GM21447 (cell line): Measurements from ENCODE around the gene TNFAIP3.
"Not testable (repeated sequence)": the region's sequence is repeated elsewhere in the genome, so short reads cannot be mapped to it uniquely, and the experiment has no call there.

Source experiments
- ATAC-seq: cut with Tn5 transposase; IDR thresholded peaks from one replicate; pipeline ENCODE4 v1.9.1; 2021; ENCODE audit not compliant: unreplicated experiment

The TNFAIP3 gene

GRCh38 chr6:137866914-137867684 is at the start of gene TNFAIP3:
TSS of gene TNFAIP3 (plus strand) at chr6:137867259. CDS start at chr6:137871228, 3,969 bp downstream.
- ATAC-seq: peak; percentile 54

GRCh38 chr6:137818440-137818839 is 48.6 kb upstream of the TNFAIP3 start:
- no peak for ATAC-seq

- peak; percentile 54 for ATAC-seq
These were observed 47.3 kb upstream of the TNFAIP3 start for GRCh38 chr6:137819740-137820139.

GRCh38 chr6:137820425-137820824 is 46.6 kb upstream of the TNFAIP3 start:
- ATAC-seq: no peak

- no peak for ATAC-seq
These were observed 46.1 kb upstream of the TNFAIP3 start for GRCh38 chr6:137820952-137821351.

- no peak for ATAC-seq
These were observed 45.6 kb upstream of the TNFAIP3 start for GRCh38 chr6:137821491-137821890.

GRCh38 chr6:137823826-137824555 is 43.1 kb upstream of the TNFAIP3 start:
- ATAC-seq: no peak

- ATAC-seq: no peak
These were observed 42.5 kb upstream of the TNFAIP3 start for GRCh38 chr6:137824556-137824879.

- ATAC-seq: no peak
These were observed 42.2 kb upstream of the TNFAIP3 start for GRCh38 chr6:137824896-137825295.

- ATAC-seq: no peak
These were observed 39.6 kb upstream of the TNFAIP3 start for GRCh38 chr6:137827411-137827940.

- ATAC-seq: peak; percentile 50
These were observed 38.9 kb upstream of the TNFAIP3 start for GRCh38 chr6:137827977-137828810.

GRCh38 chr6:137829641-137830083 is 37.4 kb upstream of the TNFAIP3 start:
- no peak for ATAC-seq

GRCh38 chr6:137830511-137830911 is 36.5 kb upstream of the TNFAIP3 start:
- no peak for ATAC-seq

- ATAC-seq: no peak
These were observed 34.9 kb upstream of the TNFAIP3 start for GRCh38 chr6:137832110-137832509.

GRCh38 chr6:137834508-137834907 is 32.6 kb upstream of the TNFAIP3 start:
- no peak for ATAC-seq

- ATAC-seq: no peak
These were observed 30.3 kb upstream of the TNFAIP3 start for GRCh38 chr6:137836788-137837187.

GRCh38 chr6:137838090-137838489 is 29.0 kb upstream of the TNFAIP3 start:
- ATAC-seq: not testable (repeated sequence)

- not testable (repeated sequence) for ATAC-seq
These were observed 28.5 kb upstream of the TNFAIP3 start for GRCh38 chr6:137838597-137838996.

- ATAC-seq: no peak
These were observed 28.0 kb upstream of the TNFAIP3 start for GRCh38 chr6:137839076-137839475.

GRCh38 chr6:137840252-137840651 is 26.8 kb upstream of the TNFAIP3 start:
- no peak for ATAC-seq

- ATAC-seq: no peak
These were observed 23.8 kb upstream of the TNFAIP3 start for GRCh38 chr6:137843211-137843610.
